Dendritic cell treated with granulocyte-macrophage colony-stimulating factor and Interleukin-4, amounts not matched to agents 40 ng/mL and 50 ng/mL, for 4 days (primary cell): ENCODE results near the gene PILRB.

Experiments
- H3K27ac Mint-ChIP-seq: one replicate; pipeline ENCODE4 v1.8.0; 2022; ENCODE audit warnings: mild to moderate bottlenecking, mixed read lengths
- H3K27me3 Mint-ChIP-seq: one replicate; pipeline ENCODE4 v1.8.0; 2022; ENCODE audit warnings: mild to moderate bottlenecking, mixed read lengths
- H3K36me3 Mint-ChIP-seq: one replicate; pipeline ENCODE4 v1.8.0; 2022; ENCODE audit warnings: low read depth, mixed read lengths
- H3K4me1 Mint-ChIP-seq: one replicate; pipeline ENCODE4 v1.8.0; 2022; ENCODE audit warnings: low read depth, mixed read lengths
- H3K4me3 Mint-ChIP-seq: one replicate; pipeline ENCODE4 v1.8.0; 2022; ENCODE audit warnings: mild to moderate bottlenecking, moderate library complexity, mixed read lengths
- H3K9me3 Mint-ChIP-seq: one replicate; pipeline ENCODE4 v1.8.0; 2022; ENCODE audit warnings: mixed read lengths
- intact Hi-C: fragments of 100-400 bp; cut with micrococcal nuclease; formaldehyde crosslinking; loops from one replicate; pipeline ENCODE4 v1.15.0; 2022

PILRB gene

GRCh38 chr7:100393233-100393905 is 35.5 kb downstream of the PILRB start:
- intact Hi-C loops, result no loop called here
- Mint-ChIP-seq H3K9me3 (no peaks in the 10 kb centered on the region), H3K4me1 (peaks cover 77% of the 10 kb centered on the region), H3K4me3 (no peak overlapping the region), H3K27me3 (no peaks in the 10 kb centered on the region), H3K27ac (peak overlapping the region; percentile 57), H3K36me3 (peaks cover 78% of the 10 kb centered on the region)

DNA sequence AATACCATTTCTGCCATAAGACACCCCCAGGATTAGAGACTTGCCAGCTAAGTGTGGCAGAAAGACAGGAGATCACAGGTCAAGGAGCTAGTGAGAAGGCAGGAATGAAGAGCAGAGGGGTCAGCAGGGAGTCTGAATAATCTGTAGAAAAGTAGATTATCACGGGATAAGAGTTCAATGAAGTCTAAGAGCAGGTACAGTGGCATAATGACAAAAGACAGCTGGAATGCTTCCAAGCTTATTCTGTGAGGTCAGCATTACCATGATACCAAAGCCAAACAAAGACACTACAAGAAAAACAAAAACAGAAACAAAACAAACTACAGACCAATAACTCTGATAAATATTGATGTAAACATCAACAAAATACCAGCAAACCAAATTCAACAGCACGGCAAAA is 36.2 kb downstream of the PILRB start:
- Mint-ChIP-seq H3K36me3 (peaks cover 84% of the 10 kb centered on the region), H3K27me3 (no peaks in the 10 kb centered on the region), H3K9me3 (no peaks in the 10 kb centered on the region), H3K27ac (peak overlapping the region; percentile 57), H3K4me3 (no peak overlapping the region), H3K4me1 (peaks cover 84% of the 10 kb centered on the region)
- intact Hi-C loops, result loop anchor here (1.0 kb wide), 1 partner anchor 12 kb away; no protein-coding TSS in a partner anchor

DNA sequence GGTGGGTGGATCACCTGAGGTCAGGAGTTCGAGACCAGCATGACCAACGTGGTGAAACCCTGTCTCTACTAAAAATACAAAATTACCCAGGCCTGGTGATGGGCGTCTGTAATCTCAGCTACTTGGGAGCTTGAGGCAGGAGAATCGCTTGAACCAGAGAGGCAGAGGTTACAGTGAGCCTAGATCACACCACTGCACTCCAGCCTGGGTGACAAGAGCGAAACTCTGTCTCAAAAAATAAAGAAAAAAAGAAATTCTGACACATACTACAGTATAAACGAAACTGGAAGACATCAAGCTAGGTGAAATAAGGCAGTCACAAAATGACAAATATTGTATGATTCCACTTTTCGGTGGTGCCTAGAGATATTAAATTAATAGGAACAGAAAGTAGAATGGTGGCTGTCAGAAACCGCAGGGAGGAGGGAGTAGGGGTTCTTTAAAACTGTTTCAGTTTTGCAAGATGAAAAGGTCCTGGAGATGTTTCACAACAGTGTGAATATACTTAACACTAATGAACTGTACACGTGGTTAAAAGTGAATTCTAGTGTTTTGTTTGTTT is 38.6 kb downstream of the PILRB start:
- no peaks in the 10 kb centered on the region for H3K9me3 Mint-ChIP-seq
- intact Hi-C loops, result no loop called here

DNA sequence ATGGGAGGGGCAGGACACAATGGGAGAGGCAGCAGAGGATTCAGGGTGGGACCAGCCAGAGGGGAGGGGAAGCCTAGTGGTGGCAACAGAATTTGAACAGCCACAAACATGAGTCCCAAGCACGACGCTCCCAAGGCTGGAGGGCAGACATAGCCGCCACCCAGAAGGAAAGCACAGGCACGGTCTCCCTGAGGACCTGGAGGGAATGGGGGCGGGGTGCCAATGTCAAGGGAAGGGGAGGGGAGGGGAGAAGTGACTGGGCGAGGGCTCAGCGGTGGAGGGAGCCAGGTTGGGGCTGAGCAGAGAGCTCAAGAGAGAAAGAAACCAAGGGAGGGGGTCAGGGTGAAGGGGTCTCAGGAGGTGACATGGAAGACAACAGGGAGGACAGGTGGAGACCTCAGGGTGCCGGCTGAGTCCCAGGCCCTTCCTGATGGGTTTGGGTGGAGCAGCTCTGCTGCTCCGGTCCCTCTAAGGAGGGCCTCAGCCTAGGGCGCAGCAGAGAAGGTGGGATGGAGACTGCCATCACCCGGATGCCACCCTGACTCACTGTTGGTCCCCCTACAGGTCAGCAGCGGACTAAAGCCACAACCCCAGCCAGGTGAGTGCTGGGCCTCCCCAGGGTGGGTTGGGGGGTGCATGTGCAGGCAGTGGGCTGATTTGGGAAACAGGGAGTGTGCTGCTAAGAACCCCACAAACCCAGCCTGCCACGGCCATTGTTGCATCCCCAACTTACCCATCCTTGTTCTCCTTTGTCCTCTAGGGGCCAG is 39.6 kb downstream of the PILRB start:
- peaks cover 80% of the 10 kb centered on the region for H3K4me1 Mint-ChIP-seq
- no peaks in the 10 kb centered on the region for H3K9me3 Mint-ChIP-seq
- intact Hi-C loops, result no loop called here
- H3K27me3 Mint-ChIP-seq, result no peaks in the 10 kb centered on the region
- H3K27ac Mint-ChIP-seq, result peak overlapping the region; percentile 70
- H3K4me3 Mint-ChIP-seq, result peak overlapping the region; percentile 61
- H3K36me3 Mint-ChIP-seq, result peaks cover 84% of the 10 kb centered on the region

More for the DNA sequence above, 38.6 kb downstream of the PILRB start:
- peaks cover 84% of the 10 kb centered on the region for H3K36me3 Mint-ChIP-seq
- peaks cover 80% of the 10 kb centered on the region for H3K4me1 Mint-ChIP-seq
- no peaks in the 10 kb centered on the region for H3K27me3 Mint-ChIP-seq
- H3K4me3 Mint-ChIP-seq, result peak overlapping the region; percentile 61
- peak overlapping the region; percentile 70 for H3K27ac Mint-ChIP-seq

DNA sequence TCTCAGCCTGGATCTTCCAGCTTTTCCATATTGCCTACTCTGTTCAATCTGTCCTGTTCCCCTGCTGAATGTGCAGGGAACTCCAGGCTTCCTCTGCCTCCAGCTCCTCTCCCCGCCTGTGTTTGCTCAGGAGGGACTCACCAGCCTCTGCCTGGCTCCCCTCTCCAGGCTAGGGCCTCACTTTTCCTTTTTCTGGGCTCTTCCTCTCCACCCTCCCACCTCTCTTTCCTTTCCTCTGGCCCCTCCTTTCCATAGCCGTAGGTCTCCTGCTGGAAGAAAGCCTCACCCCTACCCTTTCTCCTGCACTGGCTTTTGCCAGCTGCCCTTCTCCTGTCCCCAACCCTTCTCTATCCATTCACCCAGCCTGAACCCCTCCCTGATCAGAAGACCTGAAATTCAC is 40.3 kb downstream of the PILRB start:
- intact Hi-C loops, result no loop called here
- Mint-ChIP-seq H3K27ac (peak overlapping the region; percentile 70), H3K27me3 (no peaks in the 10 kb centered on the region), H3K4me3 (peak overlapping the region; percentile 39), H3K9me3 (no peaks in the 10 kb centered on the region), H3K36me3 (peaks cover 80% of the 10 kb centered on the region), H3K4me1 (peaks cover 76% of the 10 kb centered on the region)

GRCh38 chr7:100400041-100400440 is 42.1 kb downstream of the PILRB start:
- Mint-ChIP-seq H3K9me3 (no peaks in the 10 kb centered on the region), H3K27ac (peak overlapping the region; percentile 70), H3K4me1 (peaks cover 72% of the 10 kb centered on the region), H3K27me3 (no peaks in the 10 kb centered on the region), H3K36me3 (peaks cover 82% of the 10 kb centered on the region), H3K4me3 (no peak overlapping the region)
- intact Hi-C loops, result no loop called here

DNA sequence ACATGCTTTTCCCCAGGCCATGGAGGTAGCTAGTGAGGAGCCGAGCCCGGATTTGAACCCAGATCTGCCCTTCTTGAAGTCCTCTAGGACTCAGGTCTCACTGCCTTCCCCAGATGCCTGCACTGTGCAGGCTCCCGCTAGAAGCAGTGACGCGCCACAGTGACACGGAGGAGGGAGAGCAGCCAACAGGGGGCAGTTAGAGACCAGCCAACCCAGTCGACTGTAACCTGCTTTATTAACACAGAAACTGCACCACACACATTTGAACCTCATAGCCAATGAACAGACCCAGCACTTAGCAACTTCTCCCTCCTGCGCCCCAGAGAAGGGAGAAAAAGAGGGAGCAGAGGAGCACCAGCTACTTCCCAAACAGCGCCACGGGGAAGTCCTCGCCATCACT is 42.7 kb downstream of the PILRB start:
- Mint-ChIP-seq H3K27ac (peak overlapping the region; percentile 13), H3K27me3 (no peaks in the 10 kb centered on the region), H3K36me3 (peaks cover 82% of the 10 kb centered on the region), H3K4me3 (no peak overlapping the region), H3K9me3 (no peaks in the 10 kb centered on the region), H3K4me1 (peaks cover 66% of the 10 kb centered on the region)
- intact Hi-C loops, result no loop called here

DNA sequence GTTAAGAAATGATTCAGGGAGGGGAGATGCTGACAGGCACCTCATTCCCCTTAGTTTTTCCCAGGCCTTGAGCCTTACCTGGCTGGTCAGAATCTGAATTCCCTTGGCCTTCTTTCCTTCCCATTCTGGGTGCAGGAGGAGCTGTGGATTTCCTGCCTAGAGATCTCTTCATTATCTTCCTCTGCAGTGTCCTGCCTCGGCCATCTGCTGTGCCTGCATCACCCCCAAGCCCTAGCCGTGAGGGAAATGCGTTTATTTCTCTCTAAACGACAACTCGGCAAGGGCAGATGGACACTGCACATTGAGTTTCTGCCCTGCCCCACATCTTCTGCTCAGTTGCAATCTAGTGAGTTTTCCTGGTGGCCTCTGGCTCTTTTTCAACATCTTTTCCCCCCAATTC is 43.9 kb downstream of the PILRB start:
- no peaks in the 10 kb centered on the region for H3K27me3 Mint-ChIP-seq
- peaks cover 60% of the 10 kb centered on the region for H3K4me1 Mint-ChIP-seq
- H3K36me3 Mint-ChIP-seq, result peaks cover 92% of the 10 kb centered on the region
- intact Hi-C loops, result no loop called here
- peak overlapping the region; percentile 28 for H3K27ac Mint-ChIP-seq
- no peaks in the 10 kb centered on the region for H3K9me3 Mint-ChIP-seq
- H3K4me3 Mint-ChIP-seq, result no peak overlapping the region

- peak overlapping the region; percentile 28 for H3K27ac Mint-ChIP-seq
- no peak overlapping the region for H3K4me3 Mint-ChIP-seq
- intact Hi-C loops, result no loop called here
- H3K4me1 Mint-ChIP-seq, result peaks cover 56% of the 10 kb centered on the region
- H3K9me3 Mint-ChIP-seq, result no peaks in the 10 kb centered on the region
- H3K27me3 Mint-ChIP-seq, result no peaks in the 10 kb centered on the region
- peaks cover 91% of the 10 kb centered on the region for H3K36me3 Mint-ChIP-seq
Observed at GRCh38 chr7:100402241-100402640, 44.3 kb downstream of the PILRB start.

- Mint-ChIP-seq H3K9me3 (no peaks in the 10 kb centered on the region), H3K36me3 (peaks cover 46% of the 10 kb centered on the region), H3K4me3 (no peak overlapping the region), H3K27ac (peak overlapping the region; percentile 15), H3K4me1 (peaks cover 17% of the 10 kb centered on the region), H3K27me3 (no peaks in the 10 kb centered on the region)
- intact Hi-C loops, result loop anchor here (5.0 kb wide), 1 partner anchor 44 kb away; no protein-coding TSS in a partner anchor
Observed at GRCh38 chr7:100406767-100407166, 48.9 kb downstream of the PILRB start.

GRCh38 chr7:100407285-100408180 is 49.6 kb downstream of the PILRB start:
- Mint-ChIP-seq H3K4me3 (no peak overlapping the region), H3K9me3 (no peaks in the 10 kb centered on the region), H3K36me3 (peaks cover 43% of the 10 kb centered on the region), H3K27ac (no peak overlapping the region), H3K4me1 (peaks cover 17% of the 10 kb centered on the region), H3K27me3 (no peaks in the 10 kb centered on the region)
- intact Hi-C loops, result loop anchor here (5.0 kb wide), 1 partner anchor 45 kb away; no protein-coding TSS in a partner anchor

GRCh38 chr7:100411101-100411500 is 53.2 kb downstream of the PILRB start:
- no peak overlapping the region for H3K4me3 Mint-ChIP-seq
- no peaks in the 10 kb centered on the region for H3K9me3 Mint-ChIP-seq
- peaks cover 19% of the 10 kb centered on the region for H3K4me1 Mint-ChIP-seq
- no peaks in the 10 kb centered on the region for H3K27me3 Mint-ChIP-seq
- no peak overlapping the region for H3K27ac Mint-ChIP-seq
- intact Hi-C loops, result no loop called here
- peaks cover 27% of the 10 kb centered on the region for H3K36me3 Mint-ChIP-seq

DNA sequence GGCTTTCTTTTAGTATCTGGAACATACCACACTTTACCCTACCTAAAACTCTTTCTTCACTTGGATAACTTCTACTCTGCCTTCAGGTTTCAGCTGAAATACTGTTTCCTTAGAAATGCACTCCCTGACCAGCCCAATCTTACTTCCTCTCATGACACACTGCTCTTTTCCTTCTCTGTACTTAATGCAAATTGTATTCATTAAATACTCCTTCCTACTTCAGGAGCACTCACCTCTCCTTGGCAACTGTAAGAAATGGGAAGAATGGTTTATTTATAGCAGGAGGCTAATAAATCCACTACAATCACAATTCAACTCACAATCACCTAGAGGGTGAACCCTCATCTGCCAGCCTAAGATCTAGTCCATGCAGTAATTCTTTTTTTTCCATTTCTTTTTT is 55.4 kb downstream of the PILRB start:
- H3K27ac Mint-ChIP-seq, result peak overlapping the region; percentile 85
- no peaks in the 10 kb centered on the region for H3K9me3 Mint-ChIP-seq
- peaks cover 19% of the 10 kb centered on the region for H3K4me1 Mint-ChIP-seq
- peak overlapping the region; percentile 32 for H3K4me3 Mint-ChIP-seq
- H3K27me3 Mint-ChIP-seq, result no peaks in the 10 kb centered on the region
- H3K36me3 Mint-ChIP-seq, result peaks cover 33% of the 10 kb centered on the region
- intact Hi-C loops, result no loop called here
